ENCODE results near the gene SMPD3. TPM values are rescaled to one million over a fixed set of nuclear protein-coding genes. Genes with fewer than 3 reads are reported as not detected.

Gene SMPD3
- total and polyA plus RNA-seq, 2 of the 8 experiments (the other 6 are each of a cell fraction or from before 2014, with no cell fraction given) = 0.39 to 1.3 TPM

DNA sequence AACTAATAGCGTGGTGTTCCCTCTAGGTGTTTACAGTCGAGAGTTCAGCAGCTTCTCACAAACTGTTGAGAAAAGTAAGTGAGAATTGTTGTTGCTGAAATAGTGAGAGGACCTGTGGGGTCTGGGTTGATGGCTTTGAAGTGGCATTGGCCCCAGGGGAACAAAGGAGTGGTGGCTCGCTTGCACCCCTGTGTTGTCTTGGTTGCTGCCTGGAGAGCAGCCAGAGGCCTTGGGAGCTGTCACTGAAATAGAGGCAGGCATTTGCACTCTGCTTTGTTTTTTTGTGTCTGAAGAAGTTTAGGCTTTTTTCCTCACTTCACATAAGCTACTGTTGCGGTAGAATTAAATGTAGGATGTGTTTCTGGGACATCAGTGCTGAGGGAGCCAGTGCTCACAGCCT, 100.7 kb downstream of the SMPD3 start:
- POLR2A ChIA-PET (ENCODE audit: partially characterized antibody) = interaction anchor here (1.2 kb wide), 1 partner anchor 9 kb away, joined by 3 read pairs; no protein-coding TSS in a partner anchor
- CTCF ChIA-PET (ENCODE audit: partially characterized antibody) = interaction anchor here (0.6 to 2.2 kb wide), 6 partner anchors 19 to 1062 kb away, joined by 3 to 5 read pairs (median 3); no protein-coding TSS in a partner anchor
- no peak overlapping the region for H2BK120ac ChIP-seq (replicated peaks; ENCODE audit: low read depth, low read length)
- no peak for TF ChIP-seq NRF1 (IDR thresholded peaks at IDR 0.05; ENCODE audit: low read depth, low read length)
- no peak for TF ChIP-seq SP2 (IDR thresholded peaks at IDR 0.05; ENCODE audit: low read length)
- TF ChIP-seq HDAC2 (IDR thresholded peaks at IDR 0.05; ENCODE audit: borderline replicate concordance in 1 of 2, low read depth in 2 of 2, low read length in 2 of 2) = no peak
- no peak for TF ChIP-seq MAFK (IDR thresholded peaks at IDR 0.05; ENCODE audit: low read depth, low read length)
- TF ChIP-seq TAF7 (optimal IDR thresholded peaks at IDR 0.05; ENCODE audit: borderline replicate concordance, low read depth, low read length) = no peak
- no peak for TF ChIP-seq EZH2 (IDR thresholded peaks at IDR 0.05; ENCODE audit: low read depth, low read length, severe bottlenecking)
- TF ChIP-seq HDAC6 (IDR thresholded peaks at IDR 0.05; ENCODE audit: low read depth, low read length) = no peak
- TF ChIP-seq TEAD4 (IDR thresholded peaks at IDR 0.05; ENCODE audit: low read depth, low read length) = no peak
- no peak for TF ChIP-seq RNF2 (IDR thresholded peaks at IDR 0.05; ENCODE audit: borderline replicate concordance, low read depth, low read length, missing control alignments, poor library complexity, severe bottlenecking)
- TF ChIP-seq YY1 (IDR thresholded peaks at IDR 0.05; ENCODE audit: low read depth, low read length) = no peak
- TF ChIP-seq RAD21 (IDR thresholded peaks at IDR 0.05 in 1 of 2, conservative IDR thresholded peaks at IDR 0.05 in 1 of 2; ENCODE audit: low read depth in 2 of 2, low read length in 2 of 2) = no peak
- TF ChIP-seq PHF8 (conservative IDR thresholded peaks at IDR 0.05; ENCODE audit: low read depth, low read length) = no peak
- TF ChIP-seq RFX5 (IDR thresholded peaks at IDR 0.05; ENCODE audit: borderline replicate concordance, low read depth, low read length) = no peak

More for the DNA sequence above, 100.7 kb downstream of the SMPD3 start:
- peaks cover 4 to 38% (median 17%) of the 10 kb centered on the region in 4 experiments; a peak in 6 of 8 replicates for H3K36me3 ChIP-seq (ENCODE audit: control insufficient read depth in 2 of 4, insufficient read depth in 4 of 4, low read length in 3 of 4)
- H3K79me1 ChIP-seq (ENCODE audit: low read depth, low read length) = peaks cover 2% of the 10 kb centered on the region; the same call in 1 of the 2 replicates
- H3K4me3 ChIP-seq (ENCODE audit: extremely low read depth in 1 of 4, insufficient read depth in 2 of 4, low read depth in 3 of 4, low read length in 4 of 4) = no peak overlapping the region
- no peak overlapping the region for H2BK20ac ChIP-seq (ENCODE audit: low read length)
- H3K4me2 ChIP-seq (ENCODE audit: insufficient read depth in 1 of 2, low read depth in 2 of 2, low read length in 2 of 2) = no peak overlapping the region
- no peak overlapping the region for H4K8ac ChIP-seq (ENCODE audit: extremely low read depth, insufficient read depth, low read length)
- WGBS, 2 experiments (ENCODE audit: extremely low coverage in 1 of 2, insufficient coverage in 1 of 2, insufficient read length in 1 of 2, insufficient replicate concordance in 2 of 2, low coverage in 1 of 2, low lambda C conversion rate in 2 of 2, missing lambda C conversion rate in 1 of 2) = 85% methylated on average over 4 of the region's 4 CpGs; no CpG with 5 or more reads in 1 of the 2 experiments
- H3K27me3 ChIP-seq (replicated peaks in 1 of 4; ENCODE audit: control insufficient read depth in 3 of 4, extremely low read depth in 1 of 4, insufficient read depth in 3 of 4, low read length in 3 of 4) = no peaks in the 10 kb centered on the region; a peak in 1 of 7 replicates
- H3K27ac ChIP-seq (ENCODE audit: low read depth, low read length) = no peak overlapping the region
- no peak overlapping the region for H2BK12ac ChIP-seq (ENCODE audit: low read depth, low read length)
- H2AK5ac ChIP-seq (ENCODE audit: low read depth, low read length) = no peak overlapping the region
- no peak overlapping the region for H3K4ac ChIP-seq (replicated peaks; ENCODE audit: insufficient read length, low read depth, low read length)
- no peaks in the 10 kb centered on the region for H3K9me3 ChIP-seq (ENCODE audit: insufficient read depth in 2 of 2, low read depth in 1 of 2, low read length in 1 of 2)
- no peak overlapping the region for H3K18ac ChIP-seq (ENCODE audit: extremely low read depth, low read length)
- no peak overlapping the region for H2BK5ac ChIP-seq (ENCODE audit: low read depth, low read length)
- no peak overlapping the region for H4K91ac ChIP-seq (replicated peaks; ENCODE audit: insufficient read length, low read length)
- H3K56ac ChIP-seq (replicated peaks; ENCODE audit: insufficient read length, low read depth, low read length) = no peak overlapping the region
- H3K79me2 ChIP-seq (ENCODE audit: control insufficient read depth in 1 of 2, insufficient read depth in 2 of 2, low read length in 2 of 2) = no peaks in the 10 kb centered on the region
- no peak overlapping the region for H2AFZ ChIP-seq (ENCODE audit: low read length)
- DNase-seq (ENCODE audit: low read depth in 1 of 2, low spot score in 2 of 2) (no peak), FAIRE-seq (no peak)
- H4K5ac ChIP-seq (ENCODE audit: insufficient read length, low read depth, low read length) = no peak overlapping the region
- H3K23me2 ChIP-seq (ENCODE audit: low read depth, low read length) = no peaks in the 10 kb centered on the region; the same call in 1 of the 2 replicates
- no peak overlapping the region for H2BK15ac ChIP-seq (ENCODE audit: low read length)
- no peak overlapping the region for H3K14ac ChIP-seq (ENCODE audit: insufficient read length)
- no peak overlapping the region for H3K9ac ChIP-seq (replicated peaks in 1 of 4; ENCODE audit: extremely low read depth in 1 of 4, low read depth in 3 of 4, low read length in 3 of 4)
- no peak overlapping the region for H3K23ac ChIP-seq (ENCODE audit: insufficient read length)
- no peaks in the 10 kb centered on the region for H3K4me1 ChIP-seq (replicated peaks in 1 of 4; ENCODE audit: control insufficient read depth in 3 of 4, insufficient read depth in 4 of 4, low read length in 3 of 4)
- peaks cover 0 to 7% of the 10 kb centered on the region in 2 experiments for H4K20me1 ChIP-seq (replicated peaks in 1 of 2; ENCODE audit: control insufficient read depth in 1 of 2, insufficient read depth in 2 of 2, low read length in 2 of 2)
